Transverse colon (tissue), 4 donors: Measurements from ENCODE around the gene GRIA2.
A peak's percentile ranks its signal among the peaks of the same experiment; 100 is the strongest.

Experiments
- EP300 ChIP-seq: sonication (generic); formaldehyde crosslinking; IDR thresholded peaks from one replicate; pipeline ENCODE4 v1.6.1; 2017; ENCODE audit warnings: antibody characterized with exemption, low read depth
- POLR2A ChIP-seq: fragments of 450-650 bp; IDR thresholded peaks from one replicate; pipeline ENCODE4 v1.6.1; 2016; ENCODE audit warnings: antibody characterized with exemption, mild to moderate bottlenecking, moderate library complexity
- POLR2AphosphoS5 ChIP-seq, 3 donors: sonication (generic); formaldehyde crosslinking; IDR thresholded peaks; one replicate each; pipeline ENCODE4 v1.6.1; 2016; ENCODE audit warnings: antibody characterized with exemption in 3 of 3
- TF ChIP-seq, protein P1 (sequence below), 5 experiments: fragments of 200-600 bp in 3 of 5; fragments of 450-650 bp in 2 of 5; sonication (generic) in 3 of 5; IDR thresholded peaks; 1 replicate in 2 of 5; 2 replicates in 3 of 5; pipeline ENCODE4 v1.5.1; 2016 to 2017; ENCODE audit warnings: antibody characterized with exemption in 5 of 5, inconsistent platforms in 3 of 5, mild to moderate bottlenecking in 2 of 5, moderate library complexity in 1 of 5

DNA sequence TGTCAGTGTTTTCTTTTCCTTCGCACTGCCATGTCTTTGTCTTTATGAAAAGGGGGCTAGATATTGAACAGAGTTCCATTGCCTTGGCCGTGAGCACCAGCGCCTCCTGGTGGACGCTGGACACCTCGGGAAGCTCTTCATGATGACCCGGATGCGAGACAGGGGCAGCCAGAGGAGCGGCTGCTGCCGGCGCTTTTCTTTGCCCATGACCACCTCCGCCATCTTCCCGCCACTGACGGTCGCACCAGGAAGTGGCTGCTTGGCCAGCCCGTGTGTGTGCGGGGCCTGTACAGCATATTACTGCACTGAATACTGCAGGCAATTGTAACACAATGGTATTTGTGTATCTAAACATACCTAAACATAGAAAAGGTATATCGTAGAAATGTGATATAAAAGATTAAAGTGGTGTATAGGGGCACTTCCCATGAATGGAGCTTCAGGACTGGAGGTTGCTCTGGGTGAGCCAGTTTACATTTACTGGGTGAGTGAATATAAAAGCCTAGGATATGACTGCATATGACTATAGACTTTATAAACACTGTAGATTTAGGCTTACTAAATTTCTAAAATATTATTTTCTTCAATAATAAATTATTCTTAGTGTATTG lies 15.8 kb upstream of the GRIA2 start:
- TF ChIP-seq, protein P1, sequence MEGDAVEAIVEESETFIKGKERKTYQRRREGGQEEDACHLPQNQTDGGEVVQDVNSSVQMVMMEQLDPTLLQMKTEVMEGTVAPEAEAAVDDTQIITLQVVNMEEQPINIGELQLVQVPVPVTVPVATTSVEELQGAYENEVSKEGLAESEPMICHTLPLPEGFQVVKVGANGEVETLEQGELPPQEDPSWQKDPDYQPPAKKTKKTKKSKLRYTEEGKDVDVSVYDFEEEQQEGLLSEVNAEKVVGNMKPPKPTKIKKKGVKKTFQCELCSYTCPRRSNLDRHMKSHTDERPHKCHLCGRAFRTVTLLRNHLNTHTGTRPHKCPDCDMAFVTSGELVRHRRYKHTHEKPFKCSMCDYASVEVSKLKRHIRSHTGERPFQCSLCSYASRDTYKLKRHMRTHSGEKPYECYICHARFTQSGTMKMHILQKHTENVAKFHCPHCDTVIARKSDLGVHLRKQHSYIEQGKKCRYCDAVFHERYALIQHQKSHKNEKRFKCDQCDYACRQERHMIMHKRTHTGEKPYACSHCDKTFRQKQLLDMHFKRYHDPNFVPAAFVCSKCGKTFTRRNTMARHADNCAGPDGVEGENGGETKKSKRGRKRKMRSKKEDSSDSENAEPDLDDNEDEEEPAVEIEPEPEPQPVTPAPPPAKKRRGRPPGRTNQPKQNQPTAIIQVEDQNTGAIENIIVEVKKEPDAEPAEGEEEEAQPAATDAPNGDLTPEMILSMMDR (IDR thresholded peaks at IDR 0.05): peak in 4 of 5 experiments; percentile 24 to 49 (median 30)
- no peak for TF ChIP-seq POLR2A
- no peak for TF ChIP-seq POLR2AphosphoS5 (IDR thresholded peaks at IDR 0.05)
- TF ChIP-seq EP300: no peak
